Progenitor cell of endocrine pancreas (in vitro differentiated cells): ENCODE measurements around the gene TGFB2. TPM values are rescaled to one million over a fixed set of nuclear protein-coding genes. Genes with fewer than 3 reads are reported as not detected.

ENCODE experiments used
- DNase-seq: peaks from one replicate; pipeline ENCODE4 v3.0.0; 2021; ENCODE audit warnings: low spot score; ENCODE audit not compliant: unreplicated experiment
- H3K27ac Mint-ChIP-seq: 2 replicates; pipeline ENCODE4 v1.8.0; 2021; ENCODE audit warnings: mild to moderate bottlenecking, moderate library complexity, mixed read lengths
- H3K27me3 Mint-ChIP-seq: 2 replicates; pipeline ENCODE4 v1.8.0; 2021; ENCODE audit warnings: mixed read lengths
- H3K36me3 Mint-ChIP-seq: 2 replicates; pipeline ENCODE4 v1.8.0; 2022; ENCODE audit warnings: mixed read lengths; ENCODE audit not compliant: insufficient read depth
- H3K4me1 Mint-ChIP-seq: 2 replicates; pipeline ENCODE4 v1.8.0; 2021; ENCODE audit warnings: low read depth, mixed read lengths
- H3K4me3 Mint-ChIP-seq: 2 replicates; pipeline ENCODE4 v1.8.0; 2021; ENCODE audit warnings: low read depth, mild to moderate bottlenecking, moderate library complexity, mixed read lengths
- H3K9me3 Mint-ChIP-seq: 2 replicates; pipeline ENCODE4 v1.8.0; 2021; ENCODE audit warnings: low read depth, mixed read lengths
- CTCF ChIP-seq: fragments of 200-600 bp; sonication (generic); IDR thresholded peaks from one replicate; pipeline ENCODE4 v1.5.0; 2021; ENCODE audit warnings: antibody characterized with exemption, mild to moderate bottlenecking; ENCODE audit not compliant: unreplicated experiment
- total RNA-seq: library from RNA; stranded (reverse); gene quantifications from 2 replicates; pipeline ENCODE4 v1.2.1, GENCODE V29; 2021

The TGFB2 gene
- total RNA-seq, 1 donor from 2014 or later, result 26.4 TPM

- TF ChIP-seq CTCF, result no peak
- Mint-ChIP-seq H3K36me3 (peaks cover 6% of the 10 kb centered on the region), H3K9me3 (no peaks in the 10 kb centered on the region)
These were observed 47.6 kb downstream of the TGFB2 start for GRCh38 chr1:218392780-218393179.

GRCh38 chr1:218394416-218394815 lies 49.3 kb downstream of the TGFB2 start:
- Mint-ChIP-seq H3K36me3 (peaks cover 6% of the 10 kb centered on the region), H3K9me3 (peaks cover 3% of the 10 kb centered on the region), H3K4me1 (peaks cover 20% of the 10 kb centered on the region), H3K27me3 (no peaks in the 10 kb centered on the region), H3K27ac (no peak overlapping the region), H3K4me3 (no peak overlapping the region)
- DNase-seq, result no peak
- no peak for TF ChIP-seq CTCF

More at GRCh38 chr1:218392780-218393179, 47.6 kb downstream of the TGFB2 start:
- Mint-ChIP-seq H3K4me3 (no peak overlapping the region), H3K27ac (no peak overlapping the region), H3K4me1 (peaks cover 15% of the 10 kb centered on the region), H3K27me3 (no peaks in the 10 kb centered on the region)
- no peak for DNase-seq

GRCh38 chr1:218394989-218395388 lies 49.9 kb downstream of the TGFB2 start:
- Mint-ChIP-seq H3K27ac (no peak overlapping the region), H3K4me3 (no peak overlapping the region), H3K36me3 (peaks cover 6% of the 10 kb centered on the region), H3K9me3 (peaks cover 3% of the 10 kb centered on the region), H3K4me1 (peaks cover 17% of the 10 kb centered on the region), H3K27me3 (no peaks in the 10 kb centered on the region)
- TF ChIP-seq CTCF, result no peak
- DNase-seq, result no peak

- Mint-ChIP-seq H3K4me3 (no peak overlapping the region), H3K4me1 (peaks cover 13% of the 10 kb centered on the region), H3K27ac (no peak overlapping the region), H3K9me3 (peaks cover 6% of the 10 kb centered on the region), H3K27me3 (no peaks in the 10 kb centered on the region), H3K36me3 (peaks cover 12% of the 10 kb centered on the region)
- no peak for TF ChIP-seq CTCF
- DNase-seq, result no peak
These were observed 50.8 kb downstream of the TGFB2 start for GRCh38 chr1:218395916-218396315.

GRCh38 chr1:218397752-218398339 lies 52.7 kb downstream of the TGFB2 start:
- peaks cover 6% of the 10 kb centered on the region for H3K9me3 Mint-ChIP-seq
- peak overlapping the region; percentile 66 for H3K27ac Mint-ChIP-seq
- no peak overlapping the region for H3K4me3 Mint-ChIP-seq
- H3K27me3 Mint-ChIP-seq, result no peaks in the 10 kb centered on the region
- TF ChIP-seq CTCF, result no peak
- peaks cover 12% of the 10 kb centered on the region for H3K36me3 Mint-ChIP-seq
- DNase-seq, result no peak
- H3K4me1 Mint-ChIP-seq, result peaks cover 27% of the 10 kb centered on the region
